ENCODE data around the gene PPL.
"Not testable (repeated sequence)": the region's sequence is repeated elsewhere in the genome, so short reads cannot be mapped to it uniquely, and the experiment has no call there.

Gene PPL

DNA sequence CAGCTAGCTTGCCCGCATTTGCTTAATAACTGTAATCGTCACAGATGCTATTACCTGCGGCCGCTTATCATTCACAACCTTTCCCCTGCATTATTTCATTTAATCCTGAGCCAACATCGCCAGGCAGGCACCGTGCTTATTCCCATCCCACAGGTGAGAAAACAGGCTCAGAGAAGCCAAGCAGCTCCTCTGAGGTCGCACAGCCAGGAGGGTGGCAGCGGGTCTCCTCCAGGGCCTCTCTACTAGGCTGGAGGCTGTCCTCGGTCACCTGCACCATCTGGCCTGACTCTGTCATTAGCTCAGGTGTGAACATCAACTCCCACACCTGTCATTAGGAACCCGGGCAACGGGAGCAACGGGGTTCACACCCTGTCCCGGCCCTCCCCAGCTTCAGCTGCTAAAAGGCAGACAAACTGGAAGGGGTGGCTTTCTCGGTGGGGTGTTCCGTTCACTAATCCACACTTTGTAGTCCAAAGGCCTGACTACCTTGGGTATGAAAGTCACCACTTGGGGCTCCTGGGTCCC, 3.0 kb downstream of the PPL start:
- no peak for FAIRE-seq

DNA sequence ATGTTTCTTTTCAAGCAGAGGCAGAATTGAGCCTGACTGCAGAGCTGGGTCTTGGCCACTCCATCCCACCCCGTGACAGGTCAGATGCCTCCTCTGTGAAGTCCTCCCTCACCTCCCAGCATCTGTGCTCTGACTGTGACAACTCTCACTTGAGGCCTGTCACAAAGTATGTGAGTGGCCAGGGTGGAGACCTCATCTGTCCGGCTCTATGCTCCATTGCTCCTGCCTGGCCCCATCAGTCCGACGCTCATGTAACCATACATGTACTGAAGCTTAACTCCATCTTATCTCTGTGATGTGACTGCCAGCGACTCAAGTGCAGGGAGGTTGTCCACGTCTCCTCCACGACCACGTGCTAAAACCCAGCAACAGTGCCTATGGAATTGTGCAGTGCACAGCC, 3.5 kb downstream of the PPL start:
- no peak for FAIRE-seq

DNA sequence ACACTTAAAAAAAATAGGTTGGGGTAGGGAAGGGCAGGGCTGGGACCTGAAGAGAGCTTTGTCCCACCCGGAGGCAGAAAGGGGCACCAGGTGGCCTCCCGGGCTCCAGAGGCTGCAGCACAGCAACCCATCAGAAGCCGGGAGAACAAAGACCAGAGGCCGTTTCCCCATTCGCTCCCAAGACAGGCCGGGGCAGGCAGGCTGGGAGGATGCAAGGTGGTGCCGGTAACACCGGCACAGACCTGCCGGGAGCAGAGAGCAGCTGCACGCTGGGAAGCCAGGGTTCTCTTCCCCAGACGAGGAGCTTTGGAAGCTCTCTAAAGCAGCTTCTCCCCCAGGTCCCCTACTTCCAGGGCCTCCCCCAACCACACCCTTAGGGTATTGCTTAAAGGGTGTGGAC, 5.6 kb downstream of the PPL start:
- no peak for FAIRE-seq

DNA sequence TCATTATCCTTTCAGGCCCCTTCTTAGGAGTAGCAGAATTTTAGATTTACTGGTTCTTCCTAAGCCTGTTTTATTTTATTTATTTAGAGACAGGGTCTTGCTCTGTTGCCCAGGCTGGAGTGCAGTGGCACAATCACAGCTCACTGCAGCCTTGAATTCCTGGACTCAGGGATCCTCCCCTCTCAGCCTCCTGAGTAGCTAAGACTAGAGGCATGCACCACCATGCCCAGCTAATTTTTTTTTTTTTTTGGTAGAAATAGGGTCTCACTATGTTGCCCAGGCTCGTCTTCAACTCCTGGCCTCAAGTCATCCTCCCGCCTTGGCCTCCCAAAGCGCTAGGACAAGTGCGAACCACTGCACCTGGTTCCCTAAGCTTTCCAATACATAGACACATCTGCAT, 7.3 kb downstream of the PPL start:
- FAIRE-seq = not testable (repeated sequence)

DNA sequence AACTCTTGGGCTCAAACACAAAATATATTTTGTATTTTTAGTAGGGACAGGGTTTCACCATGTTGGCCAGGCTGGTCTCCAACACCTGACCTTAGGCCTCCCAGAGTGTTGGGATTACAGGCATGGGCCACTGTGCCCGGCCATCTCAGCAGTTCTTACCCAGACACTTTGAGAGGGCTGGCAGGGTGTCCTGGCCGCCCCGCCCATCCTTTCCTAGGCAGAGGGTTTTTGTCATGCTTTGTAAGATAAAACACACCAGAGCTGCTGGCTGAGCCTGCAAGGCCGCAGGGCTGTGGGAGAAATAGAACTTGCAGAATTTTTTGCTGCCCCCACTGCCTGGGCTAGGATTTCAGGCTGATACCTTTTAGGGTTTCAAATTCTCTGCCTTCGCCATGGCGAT, 8.7 kb downstream of the PPL start:
- FAIRE-seq = no peak

DNA sequence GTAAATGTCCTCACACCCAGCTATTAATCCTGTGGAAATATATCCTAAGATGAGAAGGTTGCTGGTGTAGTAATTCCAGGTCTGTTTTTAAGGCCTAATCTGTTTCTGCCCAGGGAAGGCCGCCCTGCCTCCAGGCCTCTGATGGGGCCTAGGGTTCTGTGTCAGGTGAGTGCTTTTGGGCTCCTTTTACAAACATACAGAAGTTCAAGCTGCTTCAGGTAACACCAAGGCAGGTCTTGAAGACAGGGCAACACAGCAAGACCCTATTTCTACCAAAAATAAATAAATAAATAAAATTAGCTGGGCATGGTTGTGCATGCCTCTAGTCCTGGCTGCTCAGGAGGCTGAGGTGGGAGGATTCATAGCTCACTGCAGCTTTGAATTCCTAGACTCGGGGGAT, 9.3 kb downstream of the PPL start:
- FAIRE-seq = no peak

DNA sequence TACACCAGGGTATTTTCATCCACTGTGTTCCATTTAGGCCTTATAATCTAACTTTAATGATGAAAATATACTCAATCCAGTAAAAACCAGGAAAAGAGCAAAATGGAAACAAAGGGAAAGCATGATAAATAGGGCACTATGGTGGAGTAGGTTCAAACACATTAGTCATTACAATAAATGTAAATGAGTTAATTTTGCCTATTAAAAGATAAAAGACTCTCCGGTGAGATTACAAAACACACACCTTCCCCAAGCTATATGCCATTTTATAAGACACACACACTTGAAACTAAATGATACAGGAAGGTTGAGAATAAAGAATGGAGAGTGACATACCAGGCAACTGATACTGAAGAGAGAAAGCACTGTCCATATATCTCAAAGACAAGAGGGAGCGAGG, 10.0 kb downstream of the PPL start:
- no peak for FAIRE-seq

DNA sequence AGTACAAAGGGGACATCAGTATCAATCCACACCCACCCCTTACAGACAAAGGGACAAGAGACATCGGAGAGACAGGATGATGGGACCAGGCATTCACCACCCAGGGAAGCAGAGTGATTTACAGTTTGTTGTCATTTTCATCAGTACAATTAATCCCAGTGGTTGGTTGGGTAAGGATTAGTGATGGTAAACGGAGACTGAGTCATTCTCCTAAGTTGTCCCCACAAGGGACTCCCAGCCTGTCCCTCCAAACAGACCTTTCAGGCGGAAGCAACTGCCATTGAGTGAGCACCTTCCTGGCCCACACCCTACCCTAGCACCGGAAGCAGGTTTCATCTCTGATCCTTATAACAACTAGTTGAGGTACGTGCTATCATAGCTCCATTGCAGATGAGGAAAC, 11.2 kb downstream of the PPL start:
- no peak for FAIRE-seq

DNA sequence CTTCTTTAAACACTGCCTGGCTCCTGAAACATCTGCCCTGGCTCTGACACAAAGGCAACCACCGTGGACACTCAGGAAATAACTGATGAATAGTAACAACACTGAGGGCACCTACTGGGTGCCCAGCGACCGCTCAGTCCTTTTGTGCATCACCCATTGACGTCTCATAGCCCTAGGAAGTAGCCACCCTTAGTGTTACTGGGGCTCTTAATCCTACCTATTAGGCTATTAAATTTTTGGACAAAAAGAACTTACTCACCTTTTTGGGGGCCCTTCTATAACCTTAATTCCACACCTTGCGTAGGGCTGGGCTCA, 11.7 kb downstream of the PPL start:
- FAIRE-seq = no peak

DNA sequence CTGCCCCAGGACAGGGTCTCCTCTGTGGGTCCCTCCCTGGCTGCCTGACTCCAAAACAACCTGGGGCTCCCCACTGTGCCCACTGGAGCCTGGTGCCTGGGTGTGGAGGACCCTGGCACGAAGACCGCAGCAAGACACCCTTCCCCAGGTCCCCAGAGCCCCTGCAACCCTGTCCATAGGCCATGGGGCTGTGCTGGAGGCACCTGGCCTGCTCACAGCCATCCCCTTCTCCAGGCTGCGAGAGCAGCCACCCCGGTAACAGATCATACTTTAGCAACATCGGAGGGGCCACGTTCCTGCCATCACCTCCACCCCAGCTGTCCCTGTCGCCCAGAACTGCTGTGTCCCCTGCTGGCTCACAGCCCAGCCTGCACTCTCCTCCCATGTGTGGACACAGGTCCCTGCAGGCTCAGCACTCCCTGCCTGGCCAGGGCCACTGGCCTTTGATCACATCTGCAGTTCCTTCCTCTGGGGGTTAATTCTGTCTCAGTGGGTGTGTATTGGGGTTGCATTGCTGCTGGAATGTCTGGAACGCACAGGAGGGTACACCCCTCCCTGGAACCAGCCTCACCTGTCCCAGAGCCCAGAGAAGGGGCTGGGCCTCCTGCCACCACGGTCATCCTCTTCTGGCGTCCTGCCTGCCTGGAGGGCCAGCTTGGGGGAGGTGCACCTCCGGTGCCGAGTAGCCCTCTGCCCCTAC, 12.2 kb downstream of the PPL start:
- no peak for FAIRE-seq

DNA sequence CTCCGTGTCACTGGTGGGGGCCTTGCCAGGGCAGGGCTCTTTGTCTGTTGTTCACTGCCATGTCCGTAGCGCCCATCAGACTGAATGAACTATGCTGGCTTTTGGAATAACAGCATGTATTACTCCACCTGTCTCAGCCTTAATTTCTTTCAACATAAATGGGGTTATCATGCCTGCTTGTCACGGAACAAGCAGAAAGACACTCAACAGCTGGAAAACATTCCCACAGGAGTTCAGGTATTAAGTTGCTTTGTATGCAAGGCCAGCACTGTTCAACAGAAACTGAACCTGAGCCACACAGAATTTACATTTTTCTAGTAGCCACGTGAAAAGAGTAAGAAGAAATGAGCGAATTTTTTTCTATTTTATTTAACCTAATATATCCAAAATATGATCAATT, 13.1 kb downstream of the PPL start:
- FAIRE-seq = no peak

DNA sequence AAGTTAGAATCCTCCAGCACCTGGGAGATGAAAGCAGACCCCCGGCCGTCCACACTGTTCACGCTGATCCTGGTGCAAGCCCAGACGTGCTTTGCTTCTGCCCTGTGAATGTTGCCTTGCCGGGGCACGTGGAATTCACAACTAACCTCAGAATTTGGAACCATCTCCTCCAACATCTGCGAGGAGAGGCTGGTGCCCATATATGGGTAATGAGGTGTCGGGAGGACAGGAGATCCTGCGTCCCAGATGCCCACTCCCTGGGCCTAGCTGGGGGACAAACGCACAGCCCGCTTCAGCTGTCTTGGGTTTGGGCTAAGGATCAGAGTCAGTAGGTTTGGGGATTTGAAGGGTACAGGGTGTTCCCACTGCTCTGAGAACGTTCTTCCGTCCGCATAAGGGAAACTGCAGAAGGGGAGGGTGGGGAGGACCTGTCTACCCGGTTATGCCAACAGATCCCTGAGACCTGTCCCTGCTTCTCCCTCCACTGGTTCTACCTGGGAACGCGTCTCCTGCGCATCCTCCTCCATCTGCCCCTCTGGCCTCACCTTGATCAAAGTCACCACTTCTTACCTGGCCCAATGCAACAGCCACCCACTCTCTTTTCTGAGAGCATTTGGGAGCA, 14.1 kb downstream of the PPL start:
- no peak for FAIRE-seq

DNA sequence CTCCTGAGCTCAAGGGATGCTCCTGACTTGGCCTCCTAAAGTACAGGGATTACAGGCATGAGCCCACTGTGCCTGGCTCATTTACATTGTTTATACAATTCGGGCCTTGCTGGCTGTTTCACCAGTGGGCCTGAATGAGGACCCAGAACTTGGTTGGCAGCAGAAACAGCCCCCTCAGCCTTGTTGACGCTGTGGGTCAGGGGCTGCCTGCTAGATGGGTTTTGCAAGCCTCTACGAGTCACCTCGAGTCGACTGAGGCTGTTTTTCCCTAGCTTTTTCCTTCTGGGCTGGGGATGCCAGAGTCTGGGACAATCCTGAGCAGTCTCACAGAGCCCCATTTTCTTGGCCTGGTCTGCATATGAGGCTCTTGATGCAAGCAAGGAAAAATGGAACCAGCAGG, 16.1 kb downstream of the PPL start:
- FAIRE-seq = no peak

DNA sequence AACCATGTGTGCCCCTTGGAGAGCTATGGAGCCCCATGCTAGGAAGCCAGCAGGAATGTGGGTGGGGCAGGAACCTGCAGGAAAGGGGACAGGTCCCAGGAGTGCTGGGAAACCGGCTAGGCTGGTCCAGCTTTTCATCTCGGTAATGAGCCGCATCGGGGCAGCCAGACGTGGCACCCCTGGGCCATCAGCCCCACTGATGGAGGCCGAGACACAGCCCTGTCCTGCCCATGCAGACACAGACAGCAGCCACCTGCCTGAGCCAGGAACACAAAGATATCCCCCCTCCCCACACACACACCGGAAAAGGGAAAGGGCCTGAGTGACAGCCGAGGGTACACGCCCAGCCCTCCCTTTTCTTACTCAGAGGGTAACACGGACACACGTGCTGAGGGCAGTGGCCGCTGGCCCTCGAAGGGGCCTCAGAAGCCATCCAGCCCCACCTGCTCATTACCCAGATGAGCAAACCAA, 18.1 kb downstream of the PPL start:
- FAIRE-seq = no peak

DNA sequence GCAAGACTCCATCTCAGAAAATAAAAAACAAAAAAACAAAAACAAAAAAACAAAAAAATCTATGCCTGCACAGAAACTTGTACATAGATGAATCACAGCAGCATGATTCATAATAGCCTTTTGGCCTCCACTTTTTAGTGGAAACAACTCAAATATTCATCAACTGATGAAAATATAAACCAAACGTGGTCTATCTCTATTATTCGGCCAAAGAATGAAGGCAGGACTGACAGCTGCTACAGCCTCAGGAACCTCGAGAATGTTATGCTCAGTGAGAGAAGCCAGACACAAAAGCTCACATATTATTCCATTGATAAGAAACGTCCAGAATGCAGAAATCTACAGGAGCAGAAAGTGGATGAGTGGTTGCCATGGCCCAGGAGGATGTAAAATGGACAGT, 19.8 kb downstream of the PPL start:
- no peak for FAIRE-seq

DNA sequence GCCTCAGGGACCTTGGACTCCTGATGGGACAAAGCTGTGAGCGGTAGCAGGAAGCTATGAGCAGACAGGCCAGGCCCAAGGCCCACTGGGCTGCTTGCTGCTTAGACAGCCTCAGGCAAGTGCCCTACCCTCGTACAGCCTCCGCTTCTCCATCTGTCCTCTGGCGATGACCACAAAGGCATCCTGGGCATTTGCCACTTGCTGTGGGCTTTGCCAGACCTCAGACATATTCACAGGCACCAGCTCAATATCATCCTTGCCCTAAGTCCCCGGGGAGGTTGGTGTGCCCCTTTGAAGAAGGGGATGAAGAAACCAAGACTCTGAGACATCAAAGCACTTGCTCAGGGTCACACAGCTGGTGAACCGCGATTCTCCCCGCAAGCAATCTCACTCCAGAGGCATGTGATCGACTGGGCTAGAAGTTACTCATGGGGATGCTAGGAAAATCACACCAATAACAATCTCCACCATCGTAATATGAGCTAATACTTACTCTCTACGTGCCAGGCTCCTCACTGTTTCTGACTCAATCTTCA, 21.7 kb downstream of the PPL start:
- no peak for FAIRE-seq

DNA sequence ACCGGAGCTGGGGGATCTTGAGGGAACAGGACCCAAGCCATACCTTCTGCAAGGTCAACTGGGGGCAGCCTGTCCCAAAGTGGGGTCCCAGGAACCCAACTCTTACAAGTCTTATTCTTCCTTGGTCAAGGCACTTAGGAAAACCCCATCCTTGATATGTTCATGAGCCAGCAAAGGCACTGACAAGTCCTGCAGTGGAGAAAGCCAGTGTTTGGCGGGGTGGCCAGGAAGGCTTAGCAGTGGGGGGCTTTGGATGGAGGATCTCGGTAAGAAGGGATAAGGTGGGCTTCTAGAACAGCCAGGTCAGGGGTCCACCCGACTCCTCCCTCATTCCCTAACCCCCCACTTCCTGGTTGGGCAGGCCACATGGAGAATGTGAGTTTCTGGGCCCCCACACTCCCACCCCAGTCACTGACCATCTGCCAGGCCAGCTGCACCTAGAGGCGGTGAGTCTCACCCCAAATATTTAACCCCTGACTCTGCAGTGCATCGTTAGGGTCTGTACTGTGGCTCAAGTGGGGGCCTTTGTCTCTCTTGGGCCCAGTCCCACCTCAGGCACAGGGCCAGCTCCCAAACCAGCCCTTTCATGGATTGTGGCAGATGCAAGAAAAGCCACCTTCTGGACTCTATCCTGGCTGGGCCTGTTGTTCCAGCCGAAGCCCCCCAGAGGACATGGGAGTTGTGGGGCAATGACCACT, 22.3 kb downstream of the PPL start:
- no peak for FAIRE-seq

DNA sequence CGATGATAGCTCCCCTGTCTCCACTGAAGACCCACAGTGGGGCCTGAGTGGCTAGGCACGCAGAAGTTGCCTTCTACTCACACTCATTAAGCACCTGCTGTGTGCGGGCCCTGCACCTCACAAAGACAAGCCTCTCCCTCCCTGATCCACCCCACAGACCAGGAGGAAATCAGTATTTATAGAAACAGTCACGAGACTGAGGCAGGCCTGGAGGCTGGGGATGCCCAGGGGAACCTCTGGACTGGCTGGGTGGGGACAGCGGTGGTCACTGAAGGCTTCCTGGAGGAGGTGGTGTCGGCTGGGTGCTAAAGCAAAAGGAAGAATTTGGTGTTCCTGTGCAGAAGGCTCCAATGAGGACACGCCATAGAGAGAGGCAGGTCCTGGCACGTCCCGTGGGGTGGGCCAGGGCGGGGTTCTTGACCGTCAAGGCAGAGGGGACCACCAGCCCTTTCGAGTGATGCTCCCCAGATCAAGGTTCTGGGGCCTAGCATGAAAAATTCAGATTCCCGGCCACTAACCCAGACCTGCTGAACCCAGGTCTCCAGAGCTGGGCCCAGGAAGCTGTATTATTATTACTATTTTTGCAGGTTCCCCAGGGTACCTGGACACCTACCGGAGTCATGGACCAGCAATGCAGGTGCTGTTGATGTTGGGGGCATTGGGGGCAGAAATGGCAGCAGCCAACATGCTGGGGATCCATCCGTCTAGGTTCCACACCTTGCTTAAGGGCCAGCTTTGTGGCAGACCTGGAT, 23.0 kb downstream of the PPL start:
- no peak for FAIRE-seq

DNA sequence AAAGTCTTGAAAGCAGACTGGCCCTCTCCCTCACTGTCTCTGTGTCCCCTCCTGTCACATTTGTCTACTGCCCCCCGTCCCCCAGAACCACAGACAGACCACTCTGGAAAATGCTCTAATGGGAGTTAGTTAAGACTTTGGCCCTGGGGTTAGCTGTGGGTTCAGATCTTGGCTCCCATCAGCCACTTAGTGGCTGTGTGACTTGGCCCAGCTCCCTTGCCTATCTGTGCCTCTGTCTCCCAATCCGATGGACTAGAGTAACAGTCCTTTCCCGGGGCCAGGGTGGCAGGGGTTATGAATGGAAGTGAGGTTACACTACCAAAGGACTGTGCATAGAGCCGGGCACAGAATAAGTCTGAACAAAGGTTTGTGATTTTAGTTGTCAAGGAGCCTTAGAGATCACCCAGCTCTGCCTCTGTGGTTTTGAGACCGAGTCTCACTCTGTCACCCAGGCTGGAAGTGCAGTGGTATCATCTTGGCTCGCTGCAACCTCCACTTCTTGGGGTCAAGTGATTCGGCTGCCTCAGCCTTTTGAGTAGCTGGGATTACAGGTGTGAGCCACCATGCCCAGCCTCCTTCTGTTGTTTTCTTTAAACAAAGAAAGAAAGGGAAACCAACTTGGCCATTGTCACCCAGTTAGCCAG, 23.7 kb downstream of the PPL start:
- FAIRE-seq = no peak

DNA sequence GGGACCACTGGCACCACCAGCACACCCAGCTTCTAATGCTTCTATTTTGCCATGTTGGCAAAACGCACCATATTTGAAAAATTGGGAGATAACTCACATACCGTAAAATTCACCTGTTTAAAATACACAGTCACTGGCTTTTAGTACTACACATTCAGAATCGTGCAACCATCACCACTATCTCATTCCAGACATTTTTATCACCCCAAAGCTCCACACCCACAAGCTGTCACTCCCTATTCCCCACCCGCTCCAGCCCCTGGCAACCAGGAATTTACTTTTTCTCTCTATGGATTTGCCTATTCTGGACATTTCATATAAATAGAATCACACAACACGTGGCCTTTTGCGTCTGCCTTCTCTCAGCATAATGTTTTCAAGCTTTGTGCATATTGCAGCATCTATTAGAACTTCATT, 25.0 kb downstream of the PPL start:
- FAIRE-seq = no peak

DNA sequence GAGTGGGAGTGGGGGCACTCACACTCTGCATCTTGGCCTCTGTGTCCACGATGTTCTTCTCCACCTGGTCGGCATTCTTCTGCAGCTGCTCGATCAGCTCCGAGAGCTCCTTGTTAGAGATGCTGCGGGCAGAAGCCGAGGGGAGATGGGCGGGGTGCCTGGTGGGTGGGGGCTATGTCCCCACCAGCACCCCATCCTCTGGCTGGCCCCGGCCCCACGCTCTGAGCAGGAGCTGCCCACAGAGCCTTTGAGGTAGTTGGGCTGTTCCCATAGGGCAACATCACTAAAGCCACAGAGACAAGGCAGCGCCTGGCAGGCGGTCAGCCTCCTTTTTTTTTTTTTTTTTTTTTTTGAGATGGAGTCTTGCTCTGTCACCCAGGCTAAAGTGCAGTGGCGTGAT, 26.1 kb downstream of the PPL start:
- no peak for FAIRE-seq

DNA sequence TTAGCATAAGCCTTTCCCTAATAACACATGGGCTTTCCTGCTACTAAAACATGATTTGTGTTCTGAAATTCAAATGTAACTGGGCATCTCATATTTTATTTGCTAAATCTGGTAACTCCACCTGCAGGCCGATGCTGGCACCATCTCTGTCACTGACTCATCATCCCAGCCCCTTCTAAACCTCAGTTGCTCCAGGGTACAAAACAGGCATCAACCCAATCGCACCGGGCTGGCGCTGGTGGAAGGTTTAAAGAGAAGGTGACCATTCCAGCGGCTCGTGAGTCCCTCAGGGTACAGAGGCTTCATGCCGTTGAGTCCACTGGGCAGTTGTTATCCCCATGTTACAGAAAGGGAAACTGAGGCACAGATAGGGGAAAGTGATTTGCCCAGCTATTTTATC, 27.1 kb downstream of the PPL start:
- FAIRE-seq = no peak
